PFSK-1 (cell line): Measurements from ENCODE around the gene CCR5AS.

ENCODE experiments used
- POLR2AphosphoS5 ChIP-seq: IDR thresholded peaks from 2 replicates; pipeline ENCODE4 v1.6.1; 2012; ENCODE audit warnings: low read depth, mild to moderate bottlenecking, control low read depth, low read length, moderate library complexity
- SIN3A ChIP-seq: IDR thresholded peaks from 2 replicates; pipeline ENCODE4 v1.6.1; 2012; ENCODE audit warnings: mild to moderate bottlenecking, low read length, moderate library complexity, borderline replicate concordance; ENCODE audit not compliant: insufficient read depth
- TAF1 ChIP-seq: IDR thresholded peaks from 2 replicates; pipeline ENCODE4 v1.6.1; 2012; ENCODE audit warnings: low read length, control low read depth, borderline replicate concordance; ENCODE audit not compliant: insufficient read depth

DNA sequence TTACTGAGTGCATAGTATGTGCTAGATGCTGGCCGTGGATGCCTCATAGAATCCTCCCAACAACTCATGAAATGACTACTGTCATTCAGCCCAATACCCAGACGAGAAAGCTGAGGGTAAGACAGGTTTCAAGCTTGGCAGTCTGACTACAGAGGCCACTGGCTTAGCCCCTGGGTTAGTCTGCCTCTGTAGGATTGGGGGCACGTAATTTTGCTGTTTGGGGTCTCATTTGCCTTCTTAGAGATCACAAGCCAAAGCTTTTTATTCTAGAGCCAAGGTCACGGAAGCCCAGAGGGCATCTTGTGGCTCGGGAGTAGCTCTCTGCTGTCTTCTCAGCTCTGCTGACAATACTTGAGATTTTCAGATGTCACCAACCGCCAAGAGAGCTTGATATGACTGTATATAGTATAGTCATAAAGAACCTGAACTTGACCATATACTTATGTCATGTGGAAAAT, 37.2 kb downstream of the CCR5AS start:
- TF ChIP-seq POLR2AphosphoS5 (no peak), SIN3A (no peak), TAF1 (no peak)
